CD4-positive, alpha-beta T cell treated with Interleukin-21 for 1 hour (primary cell): ENCODE measurements around the gene JARID2.

Source experiments
- DNase-seq: peaks from one replicate; pipeline ENCODE4 v3.0.0-alpha.2; 2020

JARID2 gene

GRCh38 chr6:15449011-15449410, 203.1 kb downstream of the JARID2 start:
- no peak for DNase-seq

- DNase-seq, result no peak
Observed at GRCh38 chr6:15451738-15452137, 205.9 kb downstream of the JARID2 start.

GRCh38 chr6:15452182-15452941, 206.5 kb downstream of the JARID2 start:
- DNase-seq, result no peak

GRCh38 chr6:15453186-15453585, 207.3 kb downstream of the JARID2 start:
- no peak for DNase-seq

GRCh38 chr6:15453622-15454021, 207.8 kb downstream of the JARID2 start:
- DNase-seq, result no peak

GRCh38 chr6:15456422-15456821, 210.6 kb downstream of the JARID2 start:
- no peak for DNase-seq

GRCh38 chr6:15457121-15457650, 211.3 kb downstream of the JARID2 start:
- DNase-seq, result no peak

- no peak for DNase-seq
Observed at GRCh38 chr6:15458021-15458459, 212.2 kb downstream of the JARID2 start.

- no peak for DNase-seq
Observed at GRCh38 chr6:15460110-15460727, 214.3 kb downstream of the JARID2 start.

GRCh38 chr6:15461127-15461944, 215.5 kb downstream of the JARID2 start:
- DNase-seq, result no peak

GRCh38 chr6:15462256-15462655, 216.4 kb downstream of the JARID2 start:
- DNase-seq, result no peak

GRCh38 chr6:15462717-15463525, 217.1 kb downstream of the JARID2 start:
- DNase-seq, result no peak

GRCh38 chr6:15464211-15464725, 218.4 kb downstream of the JARID2 start:
- peak; percentile 64 for DNase-seq

- no peak for DNase-seq
Observed at GRCh38 chr6:15465212-15465611, 219.3 kb downstream of the JARID2 start.

GRCh38 chr6:15470746-15471145, 224.9 kb downstream of the JARID2 start:
- no peak for DNase-seq

GRCh38 chr6:15472621-15473020, 226.8 kb downstream of the JARID2 start:
- no peak for DNase-seq

- DNase-seq, result no peak
Observed at GRCh38 chr6:15473174-15473573, 227.3 kb downstream of the JARID2 start.

GRCh38 chr6:15473741-15474161, 227.9 kb downstream of the JARID2 start:
- no peak for DNase-seq

- DNase-seq, result no peak
Observed at GRCh38 chr6:15474196-15474595, 228.3 kb downstream of the JARID2 start.

GRCh38 chr6:15475261-15475660, 229.4 kb downstream of the JARID2 start:
- DNase-seq, result no peak

GRCh38 chr6:15475872-15476271, 230.0 kb downstream of the JARID2 start:
- DNase-seq, result no peak
